Hematopoietic multipotent progenitor cell treated with erythropoietin and hydrocortisone succinate and interleukin-3 and kit ligand, for 6 days (in vitro differentiated cells): Measurements from ENCODE around the gene PTGER1.
A peak's percentile ranks its signal among the peaks of the same experiment; 100 is the strongest.

Experiments used
- DNase-seq: peaks from one replicate; pipeline ENCODE4 v3.0.0-alpha.2; 2015

PTGER1 gene

GRCh38 chr19:14440049-14440448, 35.1 kb downstream of the PTGER1 start:
- DNase-seq: peak; percentile 94

GRCh38 chr19:14439014-14439413, 36.1 kb downstream of the PTGER1 start:
- DNase-seq: no peak

GRCh38 chr19:14437578-14438140, 37.5 kb downstream of the PTGER1 start:
- no peak for DNase-seq

- no peak for DNase-seq
Observed at GRCh38 chr19:14435320-14436050, 39.7 kb downstream of the PTGER1 start.

GRCh38 chr19:14434543-14435319, 40.4 kb downstream of the PTGER1 start:
- DNase-seq: peak; percentile 46

- peak; percentile 42 for DNase-seq
Observed at GRCh38 chr19:14433554-14434501, 41.3 kb downstream of the PTGER1 start.

- peak; percentile 70 for DNase-seq
Observed at GRCh38 chr19:14432791-14433553, 42.2 kb downstream of the PTGER1 start, which contains the start of gene PKN1. TSS of gene PKN1 (plus strand) at chr19:14433306. CDS start at chr19:14433522, 216 bp downstream.

GRCh38 chr19:14430712-14431111, 44.4 kb downstream of the PTGER1 start:
- DNase-seq: no peak

- DNase-seq: no peak
Observed at GRCh38 chr19:14428882-14429416, 46.2 kb downstream of the PTGER1 start.

GRCh38 chr19:14427461-14427860, 47.7 kb downstream of the PTGER1 start:
- no peak for DNase-seq

GRCh38 chr19:14425696-14426138, 49.4 kb downstream of the PTGER1 start:
- DNase-seq: peak; percentile 80
